ENCODE measurements around the gene FGD6. TPM values are rescaled to one million over a fixed set of nuclear protein-coding genes. Genes with fewer than 3 reads are reported as not detected.
"Not testable (repeated sequence)": the region's sequence is repeated elsewhere in the genome, so short reads cannot be mapped to it uniquely, and the experiment has no call there.

FGD6 gene
- polyA plus RNA-seq, result 1 to 10 TPM in 2 of 3 donors, under 1 TPM in 1; 0.91 to 2.1 (median 1.6) TPM

DNA sequence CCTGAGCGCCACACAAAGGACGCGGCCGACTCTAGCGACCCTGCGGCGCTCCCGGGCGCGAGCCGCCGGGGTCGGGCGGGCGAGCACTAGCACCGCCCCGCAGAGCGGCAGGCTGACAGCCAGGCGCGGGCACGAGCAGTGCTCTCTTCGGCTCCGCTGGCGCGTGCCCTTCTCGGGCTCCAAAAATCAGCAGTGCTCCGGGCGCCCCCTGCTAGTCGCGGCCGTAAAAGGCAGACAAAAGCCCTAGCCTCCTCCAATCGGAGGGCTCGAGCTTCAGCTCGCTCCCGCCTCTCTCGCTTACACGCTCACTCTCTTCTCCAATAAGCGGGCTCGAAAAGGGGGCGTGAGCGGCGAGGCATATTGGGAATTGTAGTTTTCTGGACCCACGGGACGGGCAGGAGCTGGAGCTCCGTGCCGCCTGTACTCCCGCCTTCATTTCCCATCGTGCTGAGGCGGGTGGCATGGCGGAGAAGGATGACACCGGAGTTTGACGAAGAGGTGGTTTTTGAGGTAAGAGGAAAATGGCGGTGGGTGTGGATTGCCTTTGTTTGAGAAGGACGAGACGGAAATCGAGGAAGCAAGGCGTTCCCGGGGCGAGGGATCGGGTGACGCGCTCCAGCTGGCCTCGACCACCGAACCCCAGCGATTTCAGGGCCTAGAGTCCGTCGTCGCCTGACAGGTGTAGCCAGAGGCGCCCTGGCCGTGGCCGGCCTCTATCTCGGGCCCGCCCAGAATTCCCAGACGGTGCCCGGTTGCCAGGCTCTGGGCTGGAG is at the start of gene FGD6, which contains the start of gene VEZT:
TSS of gene FGD6 (minus strand) at position 91 of the 773 bp plus-strand sequence. CDS start 227 bp downstream, outside the sequence.
TSS of gene VEZT (plus strand) at position 431 of the 773 bp plus-strand sequence. CDS start at position 475, 44 bp downstream.
- WGBS, 3 donors, result 0 to 1% (median 0%) methylated on average over 71 to 75 of the region's 75 CpGs
- H3K27ac ChIP-seq (ENCODE audit: low read depth, low read length), result peak within 1 kb of the TSS; percentile 11

DNA sequence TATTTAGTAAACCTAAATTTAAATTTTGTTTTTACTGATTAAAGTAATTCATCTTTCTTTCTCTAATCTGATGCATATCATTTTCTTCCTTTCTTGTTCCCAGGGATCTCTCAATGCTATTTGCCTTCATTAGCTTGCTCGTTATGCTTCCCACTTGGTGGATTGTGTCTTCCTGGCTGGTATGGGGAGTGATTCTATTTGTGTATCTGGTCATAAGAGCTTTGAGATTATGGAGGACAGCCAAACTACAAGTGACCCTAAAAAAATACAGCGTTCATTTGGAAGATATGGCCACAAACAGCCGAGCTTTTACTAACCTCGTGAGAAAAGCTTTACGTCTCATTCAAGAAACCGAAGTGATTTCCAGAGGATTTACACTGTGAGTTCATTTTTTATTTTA is 49.0 kb upstream of the FGD6 start:
- H3K27ac ChIP-seq (ENCODE audit: low read depth, low read length), result no peak overlapping the region
- WGBS, 3 donors, result 88 to 95% (median 91%) methylated on average over 6 of the region's 6 CpGs

- H3K27ac ChIP-seq (ENCODE audit: low read depth, low read length), result no peak overlapping the region
- WGBS, 3 donors, result 93 to 96% (median 93%) methylated on average over 2 of the region's 2 CpGs
Measured at GRCh38 chr12:95265765-95266164, 48.5 kb upstream of the FGD6 start.

- H3K27ac ChIP-seq (ENCODE audit: low read depth, low read length), result no peak overlapping the region
- WGBS, 3 donors, result 47 to 87% (median 57%) methylated on average over 3 of the region's 3 CpGs
Measured at GRCh38 chr12:95262808-95263207, 45.5 kb upstream of the FGD6 start.

- 98 to 100% (median 99%) methylated on average over 4 of the region's 4 CpGs for WGBS, 3 donors
Measured at GRCh38 chr12:95261109-95261508, 43.8 kb upstream of the FGD6 start.

GRCh38 chr12:95259368-95259767 is 42.1 kb upstream of the FGD6 start:
- 43 to 87% (median 74%) methylated on average over 1 of the region's 1 CpG for WGBS, 3 donors
- no peak overlapping the region for H3K27ac ChIP-seq (ENCODE audit: low read depth, low read length)

More at GRCh38 chr12:95261109-95261508, 43.8 kb upstream of the FGD6 start:
- no peak overlapping the region for H3K27ac ChIP-seq (ENCODE audit: low read depth, low read length)

DNA sequence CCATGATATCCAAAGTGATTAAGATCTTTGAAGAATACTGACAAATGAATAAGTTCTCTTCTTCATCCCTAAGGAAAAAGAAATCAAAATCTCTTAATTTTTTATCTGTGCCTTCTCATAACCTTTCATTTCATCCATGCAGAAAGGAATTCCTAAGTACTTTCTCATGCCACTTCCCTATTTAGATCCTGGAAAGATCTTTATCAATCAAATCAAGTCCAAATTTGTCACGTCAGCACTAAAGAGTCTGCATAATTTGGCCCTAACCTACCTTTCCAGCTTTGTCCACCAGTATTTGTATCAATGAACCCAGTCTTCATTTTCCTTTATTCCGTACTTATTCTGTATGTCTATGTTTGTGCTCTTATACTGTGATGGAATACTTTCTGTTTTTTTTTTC is 41.5 kb upstream of the FGD6 start:
- H3K27ac ChIP-seq (ENCODE audit: low read depth, low read length), result no peak overlapping the region
- WGBS, 3 donors, result 83 to 88% (median 87%) methylated on average over 2 of the region's 2 CpGs

DNA sequence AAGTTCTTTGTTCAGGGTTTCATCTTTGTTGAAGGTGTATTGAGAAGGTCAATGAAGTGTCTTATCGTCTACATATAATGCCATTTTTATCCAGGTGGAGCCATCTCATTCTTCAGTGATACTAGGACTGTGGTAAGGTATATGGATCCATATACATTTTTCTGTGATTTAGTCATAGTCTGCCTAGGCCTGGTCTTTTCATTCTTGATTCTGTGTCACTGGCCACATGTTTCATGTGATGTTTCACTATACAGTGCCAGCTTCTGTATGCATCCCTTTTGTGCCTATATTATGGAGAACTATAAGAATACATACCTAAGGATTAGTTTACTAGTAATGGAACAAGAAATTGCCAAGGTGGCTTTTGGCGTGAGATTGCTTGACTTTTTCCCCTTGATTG is 40.9 kb upstream of the FGD6 start:
- 96 to 98% (median 96%) methylated on average over 2 of the region's 2 CpGs for WGBS, 3 donors
- H3K27ac ChIP-seq (ENCODE audit: low read depth, low read length), result no peak overlapping the region

GRCh38 chr12:95257541-95257940 is 40.3 kb upstream of the FGD6 start:
- WGBS, 3 donors, result 84 to 91% (median 89%) methylated on average over 3 of the region's 3 CpGs
- H3K27ac ChIP-seq (ENCODE audit: low read depth, low read length), result no peak overlapping the region

- no peak overlapping the region for H3K27ac ChIP-seq (ENCODE audit: low read depth, low read length)
Measured at GRCh38 chr12:95253386-95253785, 36.1 kb upstream of the FGD6 start.

- no peak overlapping the region for H3K27ac ChIP-seq (ENCODE audit: low read depth, low read length)
- WGBS, 3 donors, result 75 to 85% (median 85%) methylated on average over 8 of the region's 8 CpGs
Measured at GRCh38 chr12:95248604-95249360, 31.5 kb upstream of the FGD6 start.

DNA sequence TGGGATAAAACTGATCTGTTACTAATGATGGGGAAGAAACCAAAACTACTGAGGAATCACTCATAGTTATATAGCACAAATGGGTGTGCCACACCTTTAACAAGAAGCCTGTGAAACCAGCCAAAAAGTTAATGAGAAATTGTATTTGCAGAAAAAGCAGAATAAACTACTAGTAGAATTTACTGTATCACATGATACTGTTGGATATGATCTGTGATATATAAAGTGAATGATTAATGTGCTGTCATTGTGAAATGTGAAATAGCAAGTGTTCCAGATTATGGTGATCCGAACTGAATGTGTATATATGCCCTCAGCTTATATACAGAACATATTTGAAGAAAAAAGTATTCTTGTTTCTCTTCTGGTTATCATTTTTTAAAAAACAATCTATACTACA is 30.8 kb upstream of the FGD6 start:
- 69 to 92% (median 89%) methylated on average over 1 of the region's 1 CpG for WGBS, 3 donors
- H3K27ac ChIP-seq (ENCODE audit: low read depth, low read length), result no peak overlapping the region

- 71 to 84% (median 84%) methylated on average over 3 of the region's 3 CpGs for WGBS, 3 donors
Measured at GRCh38 chr12:95244350-95244749, 27.1 kb upstream of the FGD6 start.

GRCh38 chr12:95243497-95244183 is 26.4 kb upstream of the FGD6 start:
- H3K27ac ChIP-seq (ENCODE audit: low read depth, low read length), result no peak overlapping the region
- 94 to 98% (median 98%) methylated on average over 4 of the region's 4 CpGs for WGBS, 3 donors

More at GRCh38 chr12:95244350-95244749, 27.1 kb upstream of the FGD6 start:
- H3K27ac ChIP-seq (ENCODE audit: low read depth, low read length), result no peak overlapping the region

GRCh38 chr12:95241761-95242506 is 24.7 kb upstream of the FGD6 start:
- no peak overlapping the region for H3K27ac ChIP-seq (ENCODE audit: low read depth, low read length)
- 85 to 98% (median 97%) methylated on average over 4 of the region's 4 CpGs for WGBS, 3 donors

DNA sequence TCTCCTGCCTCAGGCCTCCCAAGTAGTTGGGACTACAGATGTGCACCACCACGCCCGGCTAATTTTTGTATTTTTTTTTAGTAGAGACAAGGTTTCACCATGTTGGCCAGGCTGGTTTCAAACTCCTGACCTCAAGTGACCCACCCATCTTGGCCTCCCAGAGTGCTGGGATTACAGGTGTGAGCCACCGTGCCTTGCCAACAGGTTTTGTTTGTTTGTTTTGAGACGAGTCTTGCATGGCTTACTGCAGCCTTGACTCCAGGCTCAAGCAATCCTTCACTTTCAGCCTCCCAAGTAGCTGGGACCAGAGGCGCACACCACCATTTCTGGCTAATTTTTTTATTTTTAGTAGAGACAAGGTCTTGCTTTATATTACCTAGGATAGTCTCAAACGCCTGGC is 23.9 kb upstream of the FGD6 start:
- 77 to 97% (median 94%) methylated on average over 6 of the region's 6 CpGs for WGBS, 3 donors

DNA sequence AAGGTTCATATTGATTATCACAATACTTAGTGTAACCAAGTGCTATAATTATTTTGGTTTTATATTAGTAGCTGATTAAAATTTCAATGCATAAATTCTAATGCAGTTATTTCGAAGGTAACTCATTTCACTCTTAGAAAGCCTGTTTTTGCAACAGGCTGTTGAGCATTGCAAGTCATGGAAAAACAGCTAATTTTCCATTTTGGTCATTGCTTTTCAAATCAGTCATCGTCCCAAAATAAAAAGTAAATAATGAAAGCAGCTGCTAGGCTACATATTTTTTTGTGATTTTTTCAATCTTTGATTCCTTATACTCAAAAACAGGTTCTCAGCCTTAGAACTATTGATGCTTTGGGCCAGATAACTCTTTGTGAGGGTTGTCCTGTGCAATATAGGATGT is 23.3 kb upstream of the FGD6 start:
- H3K27ac ChIP-seq (ENCODE audit: low read depth, low read length), result no peak overlapping the region
- WGBS, 3 donors, result 84 to 90% (median 86%) methylated on average over 2 of the region's 2 CpGs

More for the DNA sequence above, 23.9 kb upstream of the FGD6 start:
- H3K27ac ChIP-seq (ENCODE audit: low read depth, low read length), result not testable (repeated sequence)

DNA sequence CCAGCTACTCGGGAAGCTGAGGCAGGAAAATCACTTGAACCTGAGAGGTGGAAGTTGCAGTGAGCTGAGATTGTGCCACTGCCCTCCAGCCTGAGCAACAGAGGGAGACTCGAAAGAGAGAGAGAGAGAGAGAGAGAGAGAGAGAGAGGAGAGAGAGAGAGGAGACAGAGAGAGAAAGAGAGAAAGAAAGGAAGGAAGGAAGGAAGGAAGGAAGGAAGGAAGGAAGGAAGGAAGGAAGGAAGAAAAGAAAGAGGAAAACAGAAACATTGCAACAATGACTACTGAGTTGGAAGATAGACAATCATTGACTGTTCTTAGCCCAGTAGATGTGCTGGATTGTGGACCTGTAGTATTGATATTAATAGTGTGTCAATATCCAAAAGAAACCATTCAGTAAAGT is 22.6 kb upstream of the FGD6 start:
- WGBS, 3 donors, result 78 to 95% (median 85%) methylated on average over 2 of the region's 2 CpGs

More for the DNA sequence above, 22.6 kb upstream of the FGD6 start:
- H3K27ac ChIP-seq (ENCODE audit: low read depth, low read length), result not testable (repeated sequence)

Measured in adipose tissue (tissue), 3 donors.